ENCODE data around the gene UBE2N. TPM values are rescaled to one million over a fixed set of nuclear protein-coding genes. Genes with fewer than 3 reads are reported as not detected.

The UBE2N gene
- total and polyA plus RNA-seq, 10 of the 15 experiments (the other 5 are each of a cell fraction or from before 2014, with no cell fraction given): 243 to 945 (median 443) TPM

DNA sequence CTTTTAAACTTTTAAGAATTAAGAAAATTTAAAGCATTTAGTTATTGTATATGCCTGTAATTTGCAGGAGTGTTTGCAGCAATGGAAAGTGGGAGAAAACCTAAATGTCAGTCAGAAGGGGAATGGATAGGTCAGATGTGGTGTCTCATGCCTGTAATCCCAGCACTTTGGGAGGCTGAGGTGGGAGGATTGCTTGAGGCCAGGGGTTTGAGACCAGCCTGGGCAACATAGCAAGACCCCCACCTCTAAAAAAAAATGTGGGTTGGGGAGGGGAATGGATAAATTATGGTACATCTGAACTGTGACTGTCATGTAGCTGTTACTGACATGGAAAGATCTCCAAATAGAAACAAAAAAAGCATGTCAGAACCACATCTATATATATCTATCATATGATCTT lies 27.6 kb upstream of the UBE2N start:
- Histone ChIP-seq H2AFZ (ENCODE audit: control insufficient read depth, low read depth, low read length) (no peak overlapping the region), H3K9me3 (replicated peaks; ENCODE audit: control insufficient read depth, insufficient read depth, low read length) (no peaks in the 10 kb centered on the region), H3K4me3 (no peak overlapping the region), H3K4me1 (ENCODE audit: control insufficient read depth, insufficient read depth, low read length) (peaks cover 3% of the 10 kb centered on the region; the same call in 1 of the 2 replicates), H3K9ac (ENCODE audit: control insufficient read depth, insufficient read depth, low read length) (no peak overlapping the region; the same call in 1 of the 2 replicates), H3K79me2 (ENCODE audit: control insufficient read depth, insufficient read depth, low read length) (peaks cover 37% of the 10 kb centered on the region), H3K27me3 (replicated peaks in 1 of 2; ENCODE audit: control insufficient read depth in 2 of 2, insufficient read depth in 2 of 2, low read length in 1 of 2) (no peaks in the 10 kb centered on the region), H3K27ac (ENCODE audit: control insufficient read depth, insufficient read depth) (no peak overlapping the region), H3K4me2 (ENCODE audit: control insufficient read depth, insufficient read depth) (peak overlapping the region; percentile 89), H3K36me3 (ENCODE audit: control insufficient read depth in 2 of 2, insufficient read depth in 2 of 2, low read length in 1 of 2) (no peaks in the 10 kb centered on the region; a peak in 2 of 4 replicates), H4K20me1 (ENCODE audit: control insufficient read depth, insufficient read depth) (no peaks in the 10 kb centered on the region)
- ChIA-PET POLR2A (interaction anchor here (2.1 kb wide), 1 partner anchor 9 kb away, joined by 9 read pairs; no protein-coding TSS in a partner anchor), SMC1A (ENCODE audit: uncharacterized antibody, unreplicated experiment) (interaction anchor here (1.0 to 3.1 kb wide), 4 partner anchors 23 to 407 kb away, joined by 3 to 20 read pairs (median 10); no protein-coding TSS in a partner anchor), CTCF (interaction anchor here (0.6 to 2.8 kb wide), 6 partner anchors 31 to 632 kb away, joined by 3 to 10 read pairs (median 4); no protein-coding TSS in a partner anchor), RAD21 (ENCODE audit: unreplicated experiment) (interaction anchor here (0.6 kb wide), 1 partner anchor 49 kb away, joined by 4 read pairs; no protein-coding TSS in a partner anchor)
- no TSS peak for BruUV-seq (replicated peaks)
- intact Hi-C loops (cut with micrococcal nuclease; ENCODE audit: unreplicated experiment): no loop called here
- in situ Hi-C loops (cut with MboI): no loop called here
- no peak for ATAC-seq
- no peak for FAIRE-seq
- no peak for DNase-seq (ENCODE audit: low read depth, low spot score)
- TF ChIP-seq FOXK2 (IDR thresholded peaks at IDR 0.05) (no peak), MEF2A (IDR thresholded peaks at IDR 0.05; ENCODE audit: insufficient read depth, low read depth, low read length) (no peak), TCF12 (IDR thresholded peaks at IDR 0.05; ENCODE audit: low read depth, low read length) (no peak), RAD21 (IDR thresholded peaks at IDR 0.05; ENCODE audit: insufficient read depth, low read depth, low read length) (no peak), YBX1 (IDR thresholded peaks at IDR 0.05) (no peak), CBX5 (IDR thresholded peaks at IDR 0.05; ENCODE audit: low read depth) (no peak), NFXL1 (IDR thresholded peaks at IDR 0.05; ENCODE audit: borderline replicate concordance) (no peak), ZBED1 (IDR thresholded peaks at IDR 0.05; ENCODE audit: borderline replicate concordance) (no peak), BCL3 (IDR thresholded peaks at IDR 0.05; ENCODE audit: borderline replicate concordance, insufficient read depth, low read depth, low read length, poor library complexity, severe bottlenecking) (no peak), BRCA1 (IDR thresholded peaks at IDR 0.05; ENCODE audit: low read depth, low read length) (no peak), ATF2 (IDR thresholded peaks at IDR 0.05; ENCODE audit: low read length) (no peak), ZSCAN29 (IDR thresholded peaks at IDR 0.05) (no peak), CHD2 (IDR thresholded peaks at IDR 0.05; ENCODE audit: borderline replicate concordance, low read depth, low read length) (no peak)
- TF ChIP-seq, protein P1, sequence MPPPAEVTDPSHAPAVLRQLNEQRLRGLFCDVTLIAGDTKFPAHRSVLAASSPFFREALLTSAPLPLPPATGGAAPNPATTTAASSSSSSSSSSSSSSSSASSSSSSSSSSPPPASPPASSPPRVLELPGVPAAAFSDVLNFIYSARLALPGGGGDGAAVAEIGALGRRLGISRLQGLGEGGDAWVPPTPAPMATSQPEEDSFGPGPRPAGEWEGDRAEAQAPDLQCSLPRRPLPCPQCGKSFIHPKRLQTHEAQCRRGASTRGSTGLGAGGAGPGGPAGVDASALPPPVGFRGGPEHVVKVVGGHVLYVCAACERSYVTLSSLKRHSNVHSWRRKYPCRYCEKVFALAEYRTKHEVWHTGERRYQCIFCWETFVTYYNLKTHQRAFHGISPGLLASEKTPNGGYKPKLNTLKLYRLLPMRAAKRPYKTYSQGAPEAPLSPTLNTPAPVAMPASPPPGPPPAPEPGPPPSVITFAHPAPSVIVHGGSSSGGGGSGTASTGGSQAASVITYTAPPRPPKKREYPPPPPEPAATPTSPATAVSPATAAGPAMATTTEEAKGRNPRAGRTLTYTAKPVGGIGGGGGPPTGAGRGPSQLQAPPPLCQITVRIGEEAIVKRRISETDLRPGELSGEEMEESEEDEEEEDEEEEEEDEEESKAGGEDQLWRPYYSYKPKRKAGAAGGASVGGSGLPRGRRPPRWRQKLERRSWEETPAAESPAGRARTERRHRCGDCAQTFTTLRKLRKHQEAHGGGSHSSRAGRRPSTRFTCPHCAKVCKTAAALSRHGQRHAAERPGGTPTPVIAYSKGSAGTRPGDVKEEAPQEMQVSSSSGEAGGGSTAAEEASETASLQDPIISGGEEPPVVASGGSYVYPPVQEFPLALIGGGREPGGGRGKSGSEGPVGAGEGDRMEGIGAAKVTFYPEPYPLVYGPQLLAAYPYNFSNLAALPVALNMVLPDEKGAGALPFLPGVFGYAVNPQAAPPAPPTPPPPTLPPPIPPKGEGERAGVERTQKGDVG (CRISPR knock-in tag; IDR thresholded peaks at IDR 0.05): no peak
- TF ChIP-seq, protein P2, sequence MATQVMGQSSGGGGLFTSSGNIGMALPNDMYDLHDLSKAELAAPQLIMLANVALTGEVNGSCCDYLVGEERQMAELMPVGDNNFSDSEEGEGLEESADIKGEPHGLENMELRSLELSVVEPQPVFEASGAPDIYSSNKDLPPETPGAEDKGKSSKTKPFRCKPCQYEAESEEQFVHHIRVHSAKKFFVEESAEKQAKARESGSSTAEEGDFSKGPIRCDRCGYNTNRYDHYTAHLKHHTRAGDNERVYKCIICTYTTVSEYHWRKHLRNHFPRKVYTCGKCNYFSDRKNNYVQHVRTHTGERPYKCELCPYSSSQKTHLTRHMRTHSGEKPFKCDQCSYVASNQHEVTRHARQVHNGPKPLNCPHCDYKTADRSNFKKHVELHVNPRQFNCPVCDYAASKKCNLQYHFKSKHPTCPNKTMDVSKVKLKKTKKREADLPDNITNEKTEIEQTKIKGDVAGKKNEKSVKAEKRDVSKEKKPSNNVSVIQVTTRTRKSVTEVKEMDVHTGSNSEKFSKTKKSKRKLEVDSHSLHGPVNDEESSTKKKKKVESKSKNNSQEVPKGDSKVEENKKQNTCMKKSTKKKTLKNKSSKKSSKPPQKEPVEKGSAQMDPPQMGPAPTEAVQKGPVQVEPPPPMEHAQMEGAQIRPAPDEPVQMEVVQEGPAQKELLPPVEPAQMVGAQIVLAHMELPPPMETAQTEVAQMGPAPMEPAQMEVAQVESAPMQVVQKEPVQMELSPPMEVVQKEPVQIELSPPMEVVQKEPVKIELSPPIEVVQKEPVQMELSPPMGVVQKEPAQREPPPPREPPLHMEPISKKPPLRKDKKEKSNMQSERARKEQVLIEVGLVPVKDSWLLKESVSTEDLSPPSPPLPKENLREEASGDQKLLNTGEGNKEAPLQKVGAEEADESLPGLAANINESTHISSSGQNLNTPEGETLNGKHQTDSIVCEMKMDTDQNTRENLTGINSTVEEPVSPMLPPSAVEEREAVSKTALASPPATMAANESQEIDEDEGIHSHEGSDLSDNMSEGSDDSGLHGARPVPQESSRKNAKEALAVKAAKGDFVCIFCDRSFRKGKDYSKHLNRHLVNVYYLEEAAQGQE (IDR thresholded peaks at IDR 0.05; ENCODE audit: low read depth, low read length): no peak
